ENCODE results near the gene GPR162. TPM values are rescaled to one million over a fixed set of nuclear protein-coding genes. Genes with fewer than 3 reads are reported as not detected.
A peak's percentile ranks its signal among the peaks of the same experiment; 100 is the strongest.

GPR162 gene, protein sequence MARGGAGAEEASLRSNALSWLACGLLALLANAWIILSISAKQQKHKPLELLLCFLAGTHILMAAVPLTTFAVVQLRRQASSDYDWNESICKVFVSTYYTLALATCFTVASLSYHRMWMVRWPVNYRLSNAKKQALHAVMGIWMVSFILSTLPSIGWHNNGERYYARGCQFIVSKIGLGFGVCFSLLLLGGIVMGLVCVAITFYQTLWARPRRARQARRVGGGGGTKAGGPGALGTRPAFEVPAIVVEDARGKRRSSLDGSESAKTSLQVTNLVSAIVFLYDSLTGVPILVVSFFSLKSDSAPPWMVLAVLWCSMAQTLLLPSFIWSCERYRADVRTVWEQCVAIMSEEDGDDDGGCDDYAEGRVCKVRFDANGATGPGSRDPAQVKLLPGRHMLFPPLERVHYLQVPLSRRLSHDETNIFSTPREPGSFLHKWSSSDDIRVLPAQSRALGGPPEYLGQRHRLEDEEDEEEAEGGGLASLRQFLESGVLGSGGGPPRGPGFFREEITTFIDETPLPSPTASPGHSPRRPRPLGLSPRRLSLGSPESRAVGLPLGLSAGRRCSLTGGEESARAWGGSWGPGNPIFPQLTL
- total RNA-seq (1 to 10 TPM in 3 of 4 donors, under 1 TPM in 1; 0.50 to 2.8 (median 1.2) TPM), polyA plus RNA-seq (1 to 10 TPM in 1 of 3 donors, under 1 TPM in 2; 0.60 to 1.8 (median 0.61) TPM)
- long read RNA-seq, donor 1, partial matches to known transcripts = 1 of 2 reads
- long read RNA-seq, donor 1, other reads (novel, unspliced or antisense) = 0 of 2 reads
- long read RNA-seq, donor 2 = 0 reads

- Histone ChIP-seq H3K27me3 (ENCODE audit: insufficient read depth in 3 of 3, low read length in 2 of 3) (peaks cover 0 to 51% (median 11%) of the 10 kb centered on the region in 3 donors), H3K36me3 (ENCODE audit: insufficient read depth in 1 of 2, low read depth in 1 of 2) (no peaks in the 10 kb centered on the region), H3K27ac (no peak within 1 kb of the TSS), H3K9me3 (no peaks in the 10 kb centered on the region), H3K4me1 (peaks cover 3% of the 10 kb centered on the region), H3K4me3 (peak within 1 kb of the TSS; percentile 60)
- peak; percentile 17 to 38 (median 26) for ATAC-seq
- no peak for TF ChIP-seq CTCF (IDR thresholded peaks at IDR 0.05)
- intact Hi-C loops (cut with DNase I) = loop anchor here in 1 of 2 donors (10.0 kb wide), 1 partner anchor 67 kb away; the partner anchor contains the start of gene MLF2
- peak; percentile 55 to 72 for DNase-seq
- WGBS, 3 donors = 1 to 3% (median 3%) methylated on average over 5 to 28 of the region's 28 CpGs
Observed at GRCh38 chr12:6821591-6822425, at the start of gene GPR162. Gene GPR162 (plus strand): TSS chr12:6821821. CDS start chr12:6823899, 2,078 bp downstream.

DNA sequence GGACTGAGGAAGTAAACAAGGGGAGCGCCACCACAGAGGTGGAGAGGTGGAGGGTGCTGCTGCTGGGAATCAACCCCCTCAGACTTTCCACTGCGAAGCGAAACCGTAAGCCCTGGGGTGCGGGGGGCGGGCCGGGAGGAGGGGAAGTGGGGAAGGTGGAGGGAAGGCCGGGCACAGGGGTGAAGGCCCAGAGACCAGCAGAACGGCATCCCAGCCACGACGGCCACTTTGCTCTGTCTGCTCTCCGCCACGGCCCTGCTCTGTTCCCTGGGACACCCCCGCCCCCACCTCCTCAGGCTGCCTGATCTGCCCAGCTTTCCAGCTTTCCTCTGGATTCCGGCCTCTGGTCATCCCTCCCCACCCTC, 49.3 kb upstream of the GPR162 start, which contains the start of gene LAG3:
LAG3 (plus strand) TSS at position 190 of the 365 bp plus-strand sequence. CDS start 333 bp downstream, outside the sequence.
- Histone ChIP-seq H3K36me3 (ENCODE audit: insufficient read depth in 1 of 2, low read depth in 1 of 2) (no peaks in the 10 kb centered on the region), H3K27ac (no peak within 1 kb of the TSS), H3K4me1 (peaks cover 14% of the 10 kb centered on the region), H3K27me3 (ENCODE audit: insufficient read depth in 3 of 3, low read length in 2 of 3) (peaks cover 0 to 2% (median 0%) of the 10 kb centered on the region in 3 donors), H3K4me3 (no peak within 1 kb of the TSS), H3K9me3 (no peaks in the 10 kb centered on the region)
- DNase-seq = no peak
- 47 to 69% (median 66%) methylated on average over 6 to 15 of the region's 15 CpGs for WGBS, 3 donors
- intact Hi-C loops (cut with DNase I) = no loop called here
- TF ChIP-seq CTCF (IDR thresholded peaks at IDR 0.05) = no peak
- no peak for ATAC-seq

DNA sequence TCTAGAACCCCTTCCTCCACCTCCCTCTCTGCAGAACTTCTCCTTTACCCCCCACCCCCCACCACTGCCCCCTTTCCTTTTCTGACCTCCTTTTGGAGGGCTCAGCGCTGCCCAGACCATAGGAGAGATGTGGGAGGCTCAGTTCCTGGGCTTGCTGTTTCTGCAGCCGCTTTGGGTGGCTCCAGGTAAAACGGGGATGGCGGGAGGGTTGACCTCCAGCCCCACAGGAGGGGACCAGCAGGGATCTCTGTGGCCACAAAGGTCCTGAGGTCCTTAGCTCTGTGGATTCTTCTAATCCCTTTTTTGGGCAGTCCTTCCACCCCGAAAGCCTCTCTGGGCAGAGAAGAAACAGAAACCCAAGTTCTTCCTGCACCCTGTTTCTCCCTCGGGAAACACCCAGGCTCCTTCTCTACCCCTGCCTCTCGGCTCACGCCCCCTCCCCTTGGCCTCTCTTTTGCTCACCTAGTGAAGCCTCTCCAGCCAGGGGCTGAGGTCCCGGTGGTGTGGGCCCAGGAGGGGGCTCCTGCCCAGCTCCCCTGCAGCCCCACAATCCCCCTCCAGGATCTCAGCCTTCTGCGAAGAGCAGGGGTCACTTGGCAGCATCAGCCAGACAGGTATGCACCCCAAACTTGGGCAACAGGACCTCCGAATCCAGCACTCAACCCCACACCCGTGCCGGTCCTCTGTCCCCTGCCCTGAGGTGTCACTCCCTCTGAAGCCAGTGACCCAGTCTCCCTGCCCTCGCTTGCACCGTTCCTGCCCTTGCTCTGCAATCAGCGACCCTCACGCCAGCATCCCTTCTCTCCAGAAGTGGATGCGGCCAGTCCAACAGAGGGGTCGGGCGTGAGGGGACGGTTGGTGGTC, 48.7 kb upstream of the GPR162 start:
- DNase-seq (no peak), ATAC-seq (no peak)
- intact Hi-C loops (cut with DNase I) = no loop called here
- peaks cover 13% of the 10 kb centered on the region for H3K4me1 ChIP-seq
- H3K4me3 ChIP-seq = no peak overlapping the region
- H3K27me3 ChIP-seq (ENCODE audit: insufficient read depth in 3 of 3, low read length in 2 of 3) = peaks cover 0 to 2% (median 0%) of the 10 kb centered on the region in 3 donors
- WGBS, 3 donors = 71 to 81% (median 76%) methylated on average over 21 of the region's 21 CpGs
- no peak overlapping the region for H3K27ac ChIP-seq
- TF ChIP-seq CTCF (IDR thresholded peaks at IDR 0.05) = no peak
- no peaks in the 10 kb centered on the region for H3K9me3 ChIP-seq
- H3K36me3 ChIP-seq (ENCODE audit: insufficient read depth in 1 of 2, low read depth in 1 of 2) = no peaks in the 10 kb centered on the region

All from psoas muscle (tissue), 8 donors.